ENCODE measurements around the gene DPYD.

DNA sequence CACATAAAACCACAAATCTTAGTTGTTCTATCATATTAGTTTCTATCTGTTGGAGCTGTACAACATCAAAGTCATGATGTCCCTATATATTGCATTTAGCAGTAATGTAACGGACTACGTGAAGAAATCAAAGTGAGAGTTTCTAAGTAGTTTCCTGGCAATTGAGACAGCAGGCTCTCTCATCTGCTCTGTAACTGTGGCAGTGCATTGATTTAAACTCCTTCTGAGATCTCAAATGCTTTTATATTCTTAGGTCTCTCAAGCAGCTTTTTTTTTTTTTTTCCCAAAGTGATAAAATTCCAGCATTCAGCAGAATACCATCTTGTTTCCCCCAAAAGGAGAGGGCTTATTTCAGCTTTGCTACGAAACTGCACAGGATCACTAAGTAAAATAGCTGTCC is 719.2 kb downstream of the DPYD start:
- TF ChIP-seq TAF1 (IDR thresholded peaks at IDR 0.05; ENCODE audit: low read depth, low read length) = no peak
- TF ChIP-seq SPI1 (IDR thresholded peaks at IDR 0.05; ENCODE audit: low read depth, low read length) = no peak
- TF ChIP-seq POU2F2 (IDR thresholded peaks at IDR 0.05; ENCODE audit: low read depth, low read length) = no peak
- no peak for TF ChIP-seq POLR2AphosphoS5 (IDR thresholded peaks at IDR 0.05; ENCODE audit: low read depth, low read length)
